A549 (cell line): ENCODE results near the gene STAG2.
"Not testable (repeated sequence)": the region's sequence is repeated elsewhere in the genome, so short reads cannot be mapped to it uniquely, and the experiment has no call there.

ENCODE experiments used
- BHLHE40 ChIP-seq: IDR thresholded peaks from 2 replicates; pipeline ENCODE4 v1.6.1; 2012; ENCODE audit warnings: low read depth, low read length, inconsistent platforms
- CHD4 ChIP-seq: fragments of 200-600 bp; sonication (generic); IDR thresholded peaks from 2 replicates; pipeline ENCODE4 v1.6.1; 2016; ENCODE audit warnings: antibody characterized with exemption, mild to moderate bottlenecking, borderline replicate concordance
- CTCF ChIP-seq: fragments of >200 bp; sonication (Bioruptor Twin); formaldehyde crosslinking; IDR thresholded peaks from 3 replicates; pipeline ENCODE4 v1.5.1; 2016
- KDM5A ChIP-seq: fragments of 200-600 bp; sonication (generic); IDR thresholded peaks from 2 replicates; pipeline ENCODE4 v1.6.1; 2016; ENCODE audit warnings: antibody characterized with exemption, mild to moderate bottlenecking
- ZC3H11A ChIP-seq: fragments of 450-650 bp; IDR thresholded peaks from 2 replicates; pipeline ENCODE4 v1.6.1; 2014; ENCODE audit warnings: antibody characterized with exemption, mild to moderate bottlenecking

- TF ChIP-seq CHD4, BHLHE40, CTCF, KDM5A, ZC3H11A: not testable (repeated sequence)
These were observed 143.0 kb downstream of the STAG2 start for GRCh38 chrX:124104512-124104911.
